Activated CD4-positive, alpha-beta T cell treated with anti-CD3 and anti-CD28 coated beads, Interleukin-2, amount 10 ng/mL, durations not matched to agents 7 days and 5 days (primary cell): ENCODE data around the gene CNTN5. TPM values are rescaled to one million over a fixed set of nuclear protein-coding genes. Genes with fewer than 3 reads are reported as not detected.

Source experiments
- CTCF ChIA-PET: fragments of 350-600 bp; sonication (Branson Sonifier 250); formaldehyde crosslinking; loops from one replicate; lab custom pipeline; 2021; ENCODE audit warnings: antibody characterized with exemption; lab: Charles Lee
- POLR2A ChIA-PET: fragments of 350-600 bp; sonication (Branson Sonifier 250); formaldehyde crosslinking; loops from one replicate; lab custom pipeline; 2021; ENCODE audit warnings: antibody characterized with exemption; lab: Charles Lee
- DNase-seq: peaks from one replicate; pipeline ENCODE4 v3.0.0-alpha.2; 2020
- H3K27ac Mint-ChIP-seq: one replicate; pipeline ENCODE4 v1.8.0; 2021; ENCODE audit warnings: mild to moderate bottlenecking, moderate library complexity, mixed read lengths
- H3K27me3 Mint-ChIP-seq: one replicate; pipeline ENCODE4 v1.8.0; 2021; ENCODE audit warnings: mixed read lengths
- H3K36me3 Mint-ChIP-seq: one replicate; pipeline ENCODE4 v1.8.0; 2021; ENCODE audit warnings: low read depth, mixed read lengths
- H3K4me1 Mint-ChIP-seq: one replicate; pipeline ENCODE4 v1.8.0; 2021; ENCODE audit warnings: mixed read lengths
- H3K4me3 Mint-ChIP-seq: one replicate; pipeline ENCODE4 v1.8.0; 2021; ENCODE audit warnings: mild to moderate bottlenecking, moderate library complexity, mixed read lengths
- H3K9me3 Mint-ChIP-seq: one replicate; pipeline ENCODE4 v1.8.0; 2021; ENCODE audit warnings: mixed read lengths
- total RNA-seq, 2 experiments: library from RNA; stranded (reverse); gene quantifications; one replicate each; pipeline ENCODE4 v1.2.3, GENCODE V29; 2021

The CNTN5 gene
- total RNA-seq, 2 experiments from 2014 or later: not detected

- peaks cover 6% of the 10 kb centered on the region for H3K9me3 Mint-ChIP-seq
- no peak overlapping the region for H3K4me3 Mint-ChIP-seq
- no peaks in the 10 kb centered on the region for H3K4me1 Mint-ChIP-seq
- ChIA-PET CTCF (interaction anchor here (0.6 kb wide), 1 partner anchor 865 kb away, joined by 7 read pairs; no protein-coding TSS in a partner anchor), POLR2A (no interaction called here)
- no peaks in the 10 kb centered on the region for H3K36me3 Mint-ChIP-seq
- no peak for DNase-seq
- no peaks in the 10 kb centered on the region for H3K27me3 Mint-ChIP-seq
- H3K27ac Mint-ChIP-seq: no peak overlapping the region
Measured at GRCh38 chr11:99670067-99670676, 649.4 kb downstream of the CNTN5 start.

DNA sequence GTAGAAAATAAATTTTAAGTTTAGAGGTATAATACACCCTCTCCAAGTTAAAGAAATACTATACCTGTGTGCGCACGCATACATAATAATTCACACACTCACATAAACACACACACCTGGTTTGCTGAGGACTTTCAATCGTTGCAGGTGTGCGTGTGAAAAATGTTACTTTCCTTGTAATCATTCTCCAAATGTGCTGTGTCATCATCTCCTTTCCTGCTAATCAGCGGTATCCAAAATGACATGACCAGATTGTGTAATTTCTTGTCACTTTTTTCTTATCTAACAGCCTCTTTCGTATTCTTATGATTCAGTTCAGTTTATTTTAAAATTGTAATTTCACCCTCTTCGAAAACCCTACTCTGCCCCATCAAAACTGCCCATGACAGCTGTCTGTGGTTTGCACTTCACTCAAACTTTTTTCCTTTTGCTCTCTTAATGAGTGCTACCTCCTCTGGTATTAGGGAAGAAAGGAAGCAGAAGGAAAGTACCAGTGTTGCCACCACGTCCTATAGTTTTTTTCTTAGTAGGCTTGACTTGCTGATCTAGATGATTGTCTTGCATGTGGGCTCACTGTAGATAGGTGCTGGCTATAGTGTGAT is 651.2 kb downstream of the CNTN5 start:
- POLR2A ChIA-PET: no interaction called here
- CTCF ChIA-PET: no interaction called here
- no peaks in the 10 kb centered on the region for H3K36me3 Mint-ChIP-seq
- peaks cover 3% of the 10 kb centered on the region for H3K9me3 Mint-ChIP-seq
- no peak overlapping the region for H3K27ac Mint-ChIP-seq
- DNase-seq: no peak
- H3K4me1 Mint-ChIP-seq: no peaks in the 10 kb centered on the region
- no peaks in the 10 kb centered on the region for H3K27me3 Mint-ChIP-seq
- no peak overlapping the region for H3K4me3 Mint-ChIP-seq

DNA sequence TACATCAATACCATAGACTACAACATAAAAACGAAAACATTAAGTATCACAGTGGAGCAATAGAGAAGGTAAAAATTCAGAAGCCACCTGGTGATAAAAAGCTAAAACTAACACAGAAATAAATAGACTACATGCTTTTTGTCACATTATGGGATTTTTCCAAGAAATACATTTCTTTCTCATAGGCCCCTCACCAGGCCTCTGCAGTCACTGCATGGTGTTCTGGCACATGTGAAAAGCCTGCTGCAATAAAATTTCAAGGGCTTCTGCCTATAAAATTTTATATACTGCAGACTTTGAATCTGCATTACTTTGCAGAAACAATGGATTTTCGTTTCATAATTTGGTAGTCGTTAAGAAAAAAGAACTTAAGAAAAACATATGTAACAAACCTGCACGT is 655.5 kb downstream of the CNTN5 start:
- H3K27me3 Mint-ChIP-seq: no peaks in the 10 kb centered on the region
- H3K4me1 Mint-ChIP-seq: no peaks in the 10 kb centered on the region
- peaks cover 4% of the 10 kb centered on the region for H3K9me3 Mint-ChIP-seq
- CTCF ChIA-PET: no interaction called here
- no peak overlapping the region for H3K27ac Mint-ChIP-seq
- POLR2A ChIA-PET: no interaction called here
- no peak overlapping the region for H3K4me3 Mint-ChIP-seq
- H3K36me3 Mint-ChIP-seq: no peaks in the 10 kb centered on the region
- DNase-seq: no peak

GRCh38 chr11:99682171-99682570 is 661.4 kb downstream of the CNTN5 start:
- Mint-ChIP-seq H3K27me3 (no peaks in the 10 kb centered on the region), H3K4me1 (no peaks in the 10 kb centered on the region), H3K27ac (no peak overlapping the region), H3K36me3 (no peaks in the 10 kb centered on the region), H3K4me3 (no peak overlapping the region), H3K9me3 (peaks cover 4% of the 10 kb centered on the region)
- ChIA-PET POLR2A (no interaction called here), CTCF (no interaction called here)
- no peak for DNase-seq

- Mint-ChIP-seq H3K36me3 (no peaks in the 10 kb centered on the region), H3K27me3 (no peaks in the 10 kb centered on the region)
- CTCF ChIA-PET: no interaction called here
Measured at GRCh38 chr11:99682646-99683045, 661.9 kb downstream of the CNTN5 start.

GRCh38 chr11:99683933-99684332 is 663.2 kb downstream of the CNTN5 start:
- ChIA-PET POLR2A (no interaction called here), CTCF (no interaction called here)
- Mint-ChIP-seq H3K9me3 (peaks cover 8% of the 10 kb centered on the region), H3K27ac (no peak overlapping the region), H3K4me1 (no peaks in the 10 kb centered on the region), H3K27me3 (no peaks in the 10 kb centered on the region), H3K4me3 (no peak overlapping the region), H3K36me3 (no peaks in the 10 kb centered on the region)
- DNase-seq: no peak

More at GRCh38 chr11:99682646-99683045, 661.9 kb downstream of the CNTN5 start:
- peaks cover 4% of the 10 kb centered on the region for H3K9me3 Mint-ChIP-seq
- no peak overlapping the region for H3K4me3 Mint-ChIP-seq
- no peak overlapping the region for H3K27ac Mint-ChIP-seq
- DNase-seq: no peak
- no peaks in the 10 kb centered on the region for H3K4me1 Mint-ChIP-seq
- POLR2A ChIA-PET: no interaction called here

DNA sequence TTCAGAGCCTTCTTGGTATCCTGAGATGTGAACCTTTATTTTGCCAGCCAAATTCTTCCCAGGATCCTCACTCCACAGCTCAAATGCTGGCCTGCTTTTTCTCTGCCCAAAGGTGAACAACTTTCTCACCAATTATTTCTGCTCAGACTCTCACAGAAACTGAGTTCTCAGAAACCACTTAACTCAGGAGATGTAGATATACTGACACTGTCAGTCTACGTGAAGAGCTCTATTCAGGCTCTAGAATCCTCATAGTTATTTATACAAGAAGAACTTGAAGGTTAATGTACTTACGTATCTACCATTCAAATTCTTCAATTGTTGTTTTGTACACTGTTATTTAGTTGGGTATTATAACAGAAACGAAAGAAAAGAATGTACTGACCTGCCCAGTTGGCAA is 666.1 kb downstream of the CNTN5 start:
- CTCF ChIA-PET: no interaction called here
- no peak for DNase-seq
- POLR2A ChIA-PET: no interaction called here
- Mint-ChIP-seq H3K27me3 (no peaks in the 10 kb centered on the region), H3K4me3 (no peak overlapping the region), H3K27ac (no peak overlapping the region), H3K9me3 (peaks cover 13% of the 10 kb centered on the region), H3K4me1 (no peaks in the 10 kb centered on the region), H3K36me3 (no peaks in the 10 kb centered on the region)

- CTCF ChIA-PET: no interaction called here
- Mint-ChIP-seq H3K4me1 (no peaks in the 10 kb centered on the region), H3K27me3 (no peaks in the 10 kb centered on the region), H3K9me3 (peaks cover 13% of the 10 kb centered on the region), H3K36me3 (no peaks in the 10 kb centered on the region), H3K27ac (no peak overlapping the region), H3K4me3 (no peak overlapping the region)
- DNase-seq: no peak
- POLR2A ChIA-PET: no interaction called here
Measured at GRCh38 chr11:99687320-99687719, 666.6 kb downstream of the CNTN5 start.

GRCh38 chr11:99693941-99694492 is 673.3 kb downstream of the CNTN5 start:
- no peak overlapping the region for H3K27ac Mint-ChIP-seq
- no peaks in the 10 kb centered on the region for H3K36me3 Mint-ChIP-seq
- H3K9me3 Mint-ChIP-seq: peaks cover 15% of the 10 kb centered on the region
- no peak overlapping the region for H3K4me3 Mint-ChIP-seq
- ChIA-PET CTCF (no interaction called here), POLR2A (no interaction called here)
- no peak for DNase-seq
- H3K4me1 Mint-ChIP-seq: no peaks in the 10 kb centered on the region
- H3K27me3 Mint-ChIP-seq: no peaks in the 10 kb centered on the region

- Mint-ChIP-seq H3K4me1 (no peaks in the 10 kb centered on the region), H3K27me3 (no peaks in the 10 kb centered on the region), H3K4me3 (no peak overlapping the region), H3K36me3 (no peaks in the 10 kb centered on the region), H3K9me3 (peaks cover 7% of the 10 kb centered on the region), H3K27ac (no peak overlapping the region)
- no peak for DNase-seq
- ChIA-PET CTCF (no interaction called here), POLR2A (no interaction called here)
Measured at GRCh38 chr11:99695106-99695505, 674.4 kb downstream of the CNTN5 start.

DNA sequence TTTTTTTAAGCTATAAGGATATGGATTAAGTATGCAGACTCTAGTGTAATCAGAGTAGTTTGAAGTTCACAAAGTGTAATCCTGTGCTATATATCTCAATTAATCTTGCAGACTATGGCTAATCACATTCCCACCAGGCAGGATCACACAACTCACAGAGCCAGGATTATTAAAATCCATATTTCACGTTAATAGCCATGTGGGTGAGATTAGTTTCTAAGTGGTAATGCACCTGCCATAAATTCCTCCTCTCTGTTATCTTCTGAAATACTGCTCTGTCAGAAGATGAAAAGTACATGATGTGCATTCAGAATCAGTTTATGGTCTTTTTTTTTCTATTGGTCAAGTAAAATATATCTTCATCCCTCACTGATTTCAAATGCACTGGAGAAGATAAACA is 686.1 kb downstream of the CNTN5 start:
- H3K36me3 Mint-ChIP-seq: no peaks in the 10 kb centered on the region
- no peak overlapping the region for H3K27ac Mint-ChIP-seq
- no peaks in the 10 kb centered on the region for H3K4me1 Mint-ChIP-seq
- ChIA-PET POLR2A (no interaction called here), CTCF (no interaction called here)
- no peaks in the 10 kb centered on the region for H3K27me3 Mint-ChIP-seq
- H3K9me3 Mint-ChIP-seq: no peaks in the 10 kb centered on the region
- no peak overlapping the region for H3K4me3 Mint-ChIP-seq
- DNase-seq: no peak

- H3K4me1 Mint-ChIP-seq: no peaks in the 10 kb centered on the region
- H3K36me3 Mint-ChIP-seq: no peaks in the 10 kb centered on the region
- no peak for DNase-seq
- H3K4me3 Mint-ChIP-seq: no peak overlapping the region
- H3K9me3 Mint-ChIP-seq: peaks cover 5% of the 10 kb centered on the region
- H3K27ac Mint-ChIP-seq: no peak overlapping the region
- no peaks in the 10 kb centered on the region for H3K27me3 Mint-ChIP-seq
- ChIA-PET POLR2A (no interaction called here), CTCF (no interaction called here)
Measured at GRCh38 chr11:99708928-99709672, 688.4 kb downstream of the CNTN5 start.

GRCh38 chr11:99716302-99716701 is 695.6 kb downstream of the CNTN5 start:
- no peaks in the 10 kb centered on the region for H3K4me1 Mint-ChIP-seq
- no peak overlapping the region for H3K27ac Mint-ChIP-seq
- no peaks in the 10 kb centered on the region for H3K27me3 Mint-ChIP-seq
- CTCF ChIA-PET: no interaction called here
- POLR2A ChIA-PET: no interaction called here
- no peak overlapping the region for H3K4me3 Mint-ChIP-seq
- no peak for DNase-seq
- no peaks in the 10 kb centered on the region for H3K36me3 Mint-ChIP-seq
- peaks cover 10% of the 10 kb centered on the region for H3K9me3 Mint-ChIP-seq
